ENCODE results near the gene LAMB2. TPM values are rescaled to one million over a fixed set of nuclear protein-coding genes. Genes with fewer than 3 reads are reported as not detected.
A peak's percentile ranks its signal among the peaks of the same experiment; 100 is the strongest.

The LAMB2 gene
- total RNA-seq, 1 experiment from 2014 or later, result 316 TPM

DNA sequence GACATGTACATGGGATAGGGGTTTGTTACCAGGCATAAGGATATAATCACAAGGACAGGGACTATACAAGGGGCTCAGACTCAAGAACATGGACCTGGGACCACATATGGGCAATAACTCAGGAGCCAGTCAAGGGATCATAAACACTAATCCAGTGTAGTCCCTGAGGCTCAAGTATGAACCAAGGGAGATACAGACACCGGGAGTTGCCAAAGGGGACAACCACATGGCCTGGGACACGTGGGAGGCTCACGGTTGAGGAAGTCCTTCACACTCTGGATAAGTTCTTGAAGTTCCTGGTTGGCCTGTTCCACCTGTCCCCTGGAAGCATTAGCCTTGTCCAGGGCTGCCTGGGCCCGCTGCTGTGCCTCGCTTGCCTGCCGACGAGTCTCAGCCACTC lies 10.4 kb downstream of the LAMB2 start:
- CTCF ChIA-PET, result no interaction called here
- peaks cover 7% of the 10 kb centered on the region for H3K4me1 Mint-ChIP-seq (ENCODE audit: low read depth, unreplicated experiment)
- H3K4me3 Mint-ChIP-seq (ENCODE audit: low read depth, unreplicated experiment), result no peak overlapping the region
- BruUV-seq (replicated peaks), result no TSS peak
- TF ChIP-seq, protein P1, sequence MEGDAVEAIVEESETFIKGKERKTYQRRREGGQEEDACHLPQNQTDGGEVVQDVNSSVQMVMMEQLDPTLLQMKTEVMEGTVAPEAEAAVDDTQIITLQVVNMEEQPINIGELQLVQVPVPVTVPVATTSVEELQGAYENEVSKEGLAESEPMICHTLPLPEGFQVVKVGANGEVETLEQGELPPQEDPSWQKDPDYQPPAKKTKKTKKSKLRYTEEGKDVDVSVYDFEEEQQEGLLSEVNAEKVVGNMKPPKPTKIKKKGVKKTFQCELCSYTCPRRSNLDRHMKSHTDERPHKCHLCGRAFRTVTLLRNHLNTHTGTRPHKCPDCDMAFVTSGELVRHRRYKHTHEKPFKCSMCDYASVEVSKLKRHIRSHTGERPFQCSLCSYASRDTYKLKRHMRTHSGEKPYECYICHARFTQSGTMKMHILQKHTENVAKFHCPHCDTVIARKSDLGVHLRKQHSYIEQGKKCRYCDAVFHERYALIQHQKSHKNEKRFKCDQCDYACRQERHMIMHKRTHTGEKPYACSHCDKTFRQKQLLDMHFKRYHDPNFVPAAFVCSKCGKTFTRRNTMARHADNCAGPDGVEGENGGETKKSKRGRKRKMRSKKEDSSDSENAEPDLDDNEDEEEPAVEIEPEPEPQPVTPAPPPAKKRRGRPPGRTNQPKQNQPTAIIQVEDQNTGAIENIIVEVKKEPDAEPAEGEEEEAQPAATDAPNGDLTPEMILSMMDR (IDR thresholded peaks at IDR 0.05; ENCODE audit: unreplicated experiment), result no peak
- intact Hi-C loops (cut with micrococcal nuclease; ENCODE audit: unreplicated experiment), result no loop called here
- H3K27ac Mint-ChIP-seq (ENCODE audit: unreplicated experiment), result no peak overlapping the region
- H3K36me3 Mint-ChIP-seq (ENCODE audit: insufficient read depth, unreplicated experiment), result peaks cover 47% of the 10 kb centered on the region
- no peaks in the 10 kb centered on the region for H3K27me3 Mint-ChIP-seq (ENCODE audit: unreplicated experiment)
- H3K9me3 Mint-ChIP-seq (ENCODE audit: low read depth, unreplicated experiment), result no peaks in the 10 kb centered on the region
- DNase-seq, result no peak

DNA sequence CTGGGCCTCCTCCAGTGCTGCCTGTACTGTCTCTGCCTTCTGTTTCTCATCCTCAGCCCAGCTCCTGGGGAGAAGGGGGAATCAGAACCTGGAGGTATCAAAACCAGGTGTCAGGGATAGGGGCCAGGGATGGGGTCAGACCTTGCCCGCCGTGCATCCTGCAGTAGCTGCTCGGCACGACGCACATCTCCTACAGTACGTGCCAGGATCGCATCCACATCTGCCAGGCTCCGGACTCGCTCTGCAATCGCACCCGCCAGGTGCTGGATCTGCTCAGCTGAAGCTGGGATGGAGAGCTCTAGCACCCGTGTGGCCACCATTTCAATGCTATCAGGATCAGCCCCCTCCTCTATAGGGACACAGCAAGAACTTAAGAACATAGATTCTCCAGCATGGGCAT lies 10.8 kb downstream of the LAMB2 start:
- TF ChIP-seq, protein P1 (IDR thresholded peaks at IDR 0.05; ENCODE audit: unreplicated experiment), result no peak
- BruUV-seq (replicated peaks), result no TSS peak
- DNase-seq, result no peak
- Mint-ChIP-seq H3K27me3 (ENCODE audit: unreplicated experiment) (no peaks in the 10 kb centered on the region), H3K36me3 (ENCODE audit: insufficient read depth, unreplicated experiment) (peaks cover 47% of the 10 kb centered on the region), H3K27ac (ENCODE audit: unreplicated experiment) (peak overlapping the region; percentile 39), H3K4me1 (ENCODE audit: low read depth, unreplicated experiment) (peaks cover 7% of the 10 kb centered on the region), H3K9me3 (ENCODE audit: low read depth, unreplicated experiment) (no peaks in the 10 kb centered on the region), H3K4me3 (ENCODE audit: low read depth, unreplicated experiment) (no peak overlapping the region)
- intact Hi-C loops (cut with micrococcal nuclease; ENCODE audit: unreplicated experiment), result no loop called here
- CTCF ChIA-PET, result no interaction called here

DNA sequence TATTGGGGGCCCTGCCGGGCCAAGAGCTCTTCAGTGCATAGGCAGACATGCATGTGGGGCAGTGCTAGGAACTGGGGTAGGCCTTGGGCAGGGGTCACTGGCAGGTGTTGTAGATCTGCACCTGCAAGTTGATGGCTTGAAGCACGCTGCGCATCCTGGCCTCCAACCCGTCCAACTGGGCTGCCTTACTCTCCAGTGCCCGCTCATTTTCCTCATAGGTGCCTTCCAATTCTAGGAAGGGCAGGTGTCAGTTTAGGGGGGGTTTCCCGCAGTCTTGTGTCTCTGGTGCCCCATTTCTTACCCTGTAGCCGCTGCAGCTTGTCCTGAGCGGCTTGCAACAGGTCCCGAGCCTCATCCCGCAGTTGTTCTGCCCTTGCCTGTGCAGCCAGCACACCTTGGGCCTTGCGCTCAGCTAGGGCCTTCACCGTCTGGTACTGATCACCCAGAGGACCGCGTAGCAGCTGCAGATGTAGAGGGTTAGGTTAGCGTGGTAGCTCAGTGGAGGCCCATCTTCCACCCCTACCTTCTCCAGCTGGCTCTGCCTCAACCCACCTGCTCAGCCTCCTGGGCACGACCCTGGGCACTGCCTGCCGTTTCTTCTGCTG lies 11.6 kb downstream of the LAMB2 start:
- Mint-ChIP-seq H3K4me3 (ENCODE audit: low read depth, unreplicated experiment) (peak overlapping the region; percentile 73), H3K9me3 (ENCODE audit: low read depth, unreplicated experiment) (no peaks in the 10 kb centered on the region), H3K36me3 (ENCODE audit: insufficient read depth, unreplicated experiment) (peaks cover 47% of the 10 kb centered on the region), H3K27ac (ENCODE audit: unreplicated experiment) (peak overlapping the region; percentile 39), H3K27me3 (ENCODE audit: unreplicated experiment) (no peaks in the 10 kb centered on the region), H3K4me1 (ENCODE audit: low read depth, unreplicated experiment) (peaks cover 7% of the 10 kb centered on the region)
- no peak for DNase-seq
- intact Hi-C loops (cut with micrococcal nuclease; ENCODE audit: unreplicated experiment), result no loop called here
- TF ChIP-seq, protein P1 (IDR thresholded peaks at IDR 0.05; ENCODE audit: unreplicated experiment), result no peak
- no TSS peak for BruUV-seq (replicated peaks)
- CTCF ChIA-PET, result interaction anchor here (0.6 to 0.8 kb wide), 2 partner anchors 12 to 158 kb away, joined by 3 read pairs; no protein-coding TSS in a partner anchor

DNA sequence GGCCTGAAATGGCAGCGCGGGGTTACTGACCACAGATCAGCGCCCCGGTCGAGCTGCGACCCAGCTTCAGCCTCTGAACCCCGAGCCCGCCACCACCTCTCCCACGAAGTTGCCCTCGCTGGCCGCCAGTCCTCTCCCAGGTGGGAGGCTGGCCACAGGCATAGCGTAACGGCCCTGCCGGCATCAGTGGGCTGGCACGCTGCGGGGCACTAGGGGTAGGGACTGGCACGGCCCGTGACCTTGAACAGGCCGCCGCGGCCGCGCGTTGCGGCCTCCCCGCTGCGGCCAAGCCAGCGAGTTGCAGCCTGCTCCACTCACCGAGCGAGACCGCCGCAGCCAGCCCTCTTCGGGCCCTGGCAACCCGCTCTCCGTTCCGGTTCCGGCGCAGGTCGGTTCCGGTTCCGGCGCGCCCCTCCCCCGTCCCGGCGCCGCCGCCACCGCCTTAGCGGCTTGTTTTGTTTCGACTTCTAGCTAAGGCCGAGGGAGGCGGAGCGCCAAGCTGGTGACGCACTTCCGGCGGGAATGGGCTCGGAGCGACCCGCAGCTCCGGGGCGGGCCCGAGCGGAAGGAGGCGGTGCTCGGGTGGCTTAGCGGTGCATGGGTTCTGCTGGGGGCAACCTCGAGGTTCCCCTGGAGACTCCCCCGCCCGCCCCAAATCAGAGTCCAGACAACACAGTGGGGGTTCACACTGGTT lies 12.3 kb downstream of the LAMB2 start, which contains the start of gene USP19:
TSS of gene USP19 (minus strand) at position 386 of the 694 bp plus-strand sequence. CDS start 1,678 bp downstream, outside the sequence.
- CTCF ChIA-PET, result interaction anchor here (0.6 to 0.8 kb wide), 3 partner anchors 13 to 159 kb away, joined by 3 to 4 read pairs (median 3); no protein-coding TSS in a partner anchor
- peak within 1 kb of the TSS; percentile 39 for H3K27ac Mint-ChIP-seq (ENCODE audit: unreplicated experiment)
- H3K36me3 Mint-ChIP-seq (ENCODE audit: insufficient read depth, unreplicated experiment), result peaks cover 51% of the 10 kb centered on the region
- H3K9me3 Mint-ChIP-seq (ENCODE audit: low read depth, unreplicated experiment), result no peaks in the 10 kb centered on the region
- peaks cover 7% of the 10 kb centered on the region for H3K4me1 Mint-ChIP-seq (ENCODE audit: low read depth, unreplicated experiment)
- peak; percentile 91 for DNase-seq
- no TSS peak for BruUV-seq (replicated peaks)
- peak within 1 kb of the TSS; percentile 73 for H3K4me3 Mint-ChIP-seq (ENCODE audit: low read depth, unreplicated experiment)
- intact Hi-C loops (cut with micrococcal nuclease; ENCODE audit: unreplicated experiment), result no loop called here
- TF ChIP-seq, protein P1 (IDR thresholded peaks at IDR 0.05; ENCODE audit: unreplicated experiment), result no peak
- H3K27me3 Mint-ChIP-seq (ENCODE audit: unreplicated experiment), result no peaks in the 10 kb centered on the region
